LNCAP (cell line): Measurements from ENCODE around the gene DERL2.

ENCODE experiments used
- CTCF ChIP-seq: fragments of 450-650 bp; IDR thresholded peaks from 2 replicates; pipeline ENCODE4 v1.5.1; 2017; ENCODE audit warnings: mild to moderate bottlenecking

The DERL2 gene

GRCh38 chr17:5510771-5511170 is 24.8 kb upstream of the DERL2 start:
- TF ChIP-seq CTCF = no peak

GRCh38 chr17:5509482-5509881 is 23.5 kb upstream of the DERL2 start:
- no peak for TF ChIP-seq CTCF

- no peak for TF ChIP-seq CTCF
Observed at GRCh38 chr17:5508810-5509209, 22.8 kb upstream of the DERL2 start.

- TF ChIP-seq CTCF = peak; percentile 50
Observed at GRCh38 chr17:5506307-5506706, 20.3 kb upstream of the DERL2 start.

GRCh38 chr17:5502552-5502951 is 16.6 kb upstream of the DERL2 start:
- no peak for TF ChIP-seq CTCF

- TF ChIP-seq CTCF = no peak
Observed at GRCh38 chr17:5501685-5502084, 15.7 kb upstream of the DERL2 start.

GRCh38 chr17:5500589-5501391 is 14.8 kb upstream of the DERL2 start:
- TF ChIP-seq CTCF = no peak

- no peak for TF ChIP-seq CTCF
Observed at GRCh38 chr17:5500247-5500588, 14.2 kb upstream of the DERL2 start.
